GM06990 (cell line): ENCODE data around the gene AP1B1.

Source experiments
- DNase-seq: peaks from one replicate; pipeline ENCODE4 v3.0.0-alpha.2; 2011; ENCODE audit not compliant: insufficient read length; ENCODE audit errors: extremely low read depth
- H3K27me3 ChIP-seq: replicated peaks from 2 replicates; pipeline ENCODE4 v1.6.0; 2011; ENCODE audit warnings: low read length; ENCODE audit not compliant: control insufficient read depth, insufficient read depth
- H3K36me3 ChIP-seq: 2 replicates; pipeline ENCODE4 v1.5.1; 2011; ENCODE audit warnings: low read length; ENCODE audit not compliant: control insufficient read depth, insufficient read depth
- H3K4me3 ChIP-seq: replicated peaks from 2 replicates; pipeline ENCODE4 v1.5.1; 2011; ENCODE audit warnings: low read depth, mild to moderate bottlenecking, control low read depth, low read length
- CTCF ChIP-seq: IDR thresholded peaks from 2 replicates; pipeline ENCODE4 v1.5.1; 2011; ENCODE audit warnings: low read length, control low read depth, mild to moderate bottlenecking, inconsistent platforms; ENCODE audit not compliant: insufficient read depth, poor library complexity, severe bottlenecking

AP1B1 gene

GRCh38 chr22:29316141-29316828 lies 72.1 kb downstream of the AP1B1 start:
- H3K27me3 ChIP-seq: peaks cover 1% of the 10 kb centered on the region
- no peak for TF ChIP-seq CTCF
- DNase-seq: no peak
- H3K4me3 ChIP-seq: no peak overlapping the region
- no peaks in the 10 kb centered on the region for H3K36me3 ChIP-seq

- no peak within 1 kb of the TSS for H3K4me3 ChIP-seq
- DNase-seq: no peak
- TF ChIP-seq CTCF: no peak
- no peaks in the 10 kb centered on the region for H3K36me3 ChIP-seq
- peaks cover 1% of the 10 kb centered on the region for H3K27me3 ChIP-seq
These were observed 72.9 kb downstream of the AP1B1 start, which contains the start of gene RASL10A for GRCh38 chr22:29315286-29316140. Gene RASL10A (minus strand): TSS chr22:29315697. CDS start chr22:29315246, 451 bp downstream.

- no peak overlapping the region for H3K4me3 ChIP-seq
- TF ChIP-seq CTCF: no peak
These were observed 73.7 kb downstream of the AP1B1 start for GRCh38 chr22:29314537-29315285.

DNA sequence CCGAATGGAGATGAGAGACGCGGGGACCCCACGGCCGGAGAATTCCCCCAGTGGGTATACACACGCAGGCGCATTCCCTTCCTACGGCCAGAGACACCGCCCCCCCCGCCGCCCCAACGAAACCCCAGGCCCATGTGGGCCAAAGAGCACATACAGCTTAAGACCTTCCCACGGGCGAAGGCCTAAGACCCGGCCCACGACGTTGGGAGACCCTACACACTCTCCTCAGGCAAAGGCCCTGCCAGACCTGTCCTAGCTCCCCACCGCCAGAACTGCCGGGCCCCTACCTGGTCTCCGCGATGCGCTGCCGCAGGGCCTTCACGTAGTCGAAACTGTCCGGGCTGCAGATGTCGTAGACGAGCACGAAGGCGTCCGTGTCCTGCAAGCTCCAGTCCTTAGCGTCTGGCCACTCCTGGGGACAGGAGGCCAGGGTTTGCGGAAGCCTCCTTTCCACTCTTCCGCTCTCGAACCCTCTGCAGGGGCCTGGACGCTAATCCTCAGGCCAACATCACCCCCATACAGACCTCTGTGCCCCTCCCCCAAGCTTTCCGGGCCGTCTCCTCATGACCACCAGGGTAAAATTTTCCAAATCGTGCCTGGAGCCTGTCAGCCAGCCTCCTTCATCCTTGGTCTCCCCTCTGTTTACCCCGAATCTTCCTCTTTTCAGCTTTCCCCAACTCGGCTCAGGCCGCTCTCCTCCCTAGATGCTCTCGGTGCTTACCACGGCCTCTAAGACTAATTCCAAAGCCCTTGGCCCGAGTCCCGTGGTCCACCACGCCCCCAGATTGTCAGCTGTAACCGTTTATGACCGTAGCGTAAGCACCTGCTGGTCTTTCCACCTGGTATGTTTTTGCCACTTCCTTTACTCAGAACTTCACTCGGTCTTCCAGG lies 74.5 kb downstream of the AP1B1 start:
- H3K27me3 ChIP-seq: peaks cover 1% of the 10 kb centered on the region
- H3K4me3 ChIP-seq: no peak overlapping the region
- TF ChIP-seq CTCF: no peak
- H3K36me3 ChIP-seq: no peaks in the 10 kb centered on the region
- DNase-seq: no peak

More at GRCh38 chr22:29314537-29315285, 73.7 kb downstream of the AP1B1 start:
- Histone ChIP-seq H3K36me3 (no peaks in the 10 kb centered on the region), H3K27me3 (peaks cover 1% of the 10 kb centered on the region)
- no peak for DNase-seq

- Histone ChIP-seq H3K36me3 (no peaks in the 10 kb centered on the region), H3K4me3 (no peak overlapping the region), H3K27me3 (peaks cover 1% of the 10 kb centered on the region)
- peak; percentile 41 for TF ChIP-seq CTCF
- DNase-seq: peak; percentile 59
These were observed 75.2 kb downstream of the AP1B1 start for GRCh38 chr22:29313126-29313575.
